Measurements from ENCODE around the gene KLHL29.

The KLHL29 gene

GRCh38 chr2:23698721-23699579 is 314.0 kb downstream of the KLHL29 start:
- DNase-seq (ENCODE audit: low read depth in 1 of 2, low spot score in 1 of 2), result no peak
- TF ChIP-seq SPI1 (IDR thresholded peaks at IDR 0.05; ENCODE audit: borderline replicate concordance, low read depth) (no peak), REST (IDR thresholded peaks at IDR 0.05; ENCODE audit: insufficient replicate concordance, low read depth) (no peak), GABPA (IDR thresholded peaks at IDR 0.05; ENCODE audit: low read depth) (no peak), POLR2AphosphoS5 (IDR thresholded peaks at IDR 0.05; ENCODE audit: low read depth) (no peak), CTCF (IDR thresholded peaks at IDR 0.05; ENCODE audit: insufficient read depth, low read length) (no peak)
- Histone ChIP-seq H3K4me3 (replicated peaks; ENCODE audit: insufficient read depth, low read length) (no peak overlapping the region), H3K27ac (replicated peaks) (no peak overlapping the region), H3K27me3 (ENCODE audit: insufficient read depth, poor library complexity, severe bottlenecking) (no peaks in the 10 kb centered on the region)

GRCh38 chr2:23699580-23699925 is 314.6 kb downstream of the KLHL29 start:
- TF ChIP-seq GABPA (IDR thresholded peaks at IDR 0.05; ENCODE audit: low read depth), result no peak
- TF ChIP-seq REST (IDR thresholded peaks at IDR 0.05; ENCODE audit: insufficient replicate concordance, low read depth), result no peak
- TF ChIP-seq SPI1 (IDR thresholded peaks at IDR 0.05; ENCODE audit: borderline replicate concordance, low read depth), result no peak
- TF ChIP-seq POLR2AphosphoS5 (IDR thresholded peaks at IDR 0.05; ENCODE audit: low read depth), result no peak
- TF ChIP-seq CTCF (IDR thresholded peaks at IDR 0.05; ENCODE audit: insufficient read depth, low read length), result no peak
- no peak for DNase-seq (ENCODE audit: low read depth in 1 of 2, low spot score in 1 of 2)
- H3K4me3 ChIP-seq (replicated peaks; ENCODE audit: insufficient read depth, low read length), result no peak overlapping the region
- H3K27me3 ChIP-seq (ENCODE audit: insufficient read depth, poor library complexity, severe bottlenecking), result no peaks in the 10 kb centered on the region
- no peak overlapping the region for H3K27ac ChIP-seq (replicated peaks)

GRCh38 chr2:23700627-23701026 is 315.6 kb downstream of the KLHL29 start:
- Histone ChIP-seq H3K4me3 (replicated peaks; ENCODE audit: insufficient read depth, low read length) (no peak overlapping the region), H3K27me3 (ENCODE audit: insufficient read depth, poor library complexity, severe bottlenecking) (no peaks in the 10 kb centered on the region), H3K27ac (replicated peaks) (no peak overlapping the region)
- DNase-seq (ENCODE audit: low read depth in 1 of 2, low spot score in 1 of 2), result no peak
- no peak for TF ChIP-seq SPI1 (IDR thresholded peaks at IDR 0.05; ENCODE audit: borderline replicate concordance, low read depth)

GRCh38 chr2:23703037-23703582 is 318.1 kb downstream of the KLHL29 start:
- no peak overlapping the region for H3K27ac ChIP-seq (replicated peaks)
- TF ChIP-seq SPI1 (IDR thresholded peaks at IDR 0.05; ENCODE audit: borderline replicate concordance, low read depth) (no peak), CTCF (IDR thresholded peaks at IDR 0.05; ENCODE audit: insufficient read depth, low read length) (no peak), GABPA (IDR thresholded peaks at IDR 0.05; ENCODE audit: low read depth) (no peak), POLR2AphosphoS5 (IDR thresholded peaks at IDR 0.05; ENCODE audit: low read depth) (no peak), REST (IDR thresholded peaks at IDR 0.05; ENCODE audit: insufficient replicate concordance, low read depth) (no peak)
- no peak overlapping the region for H3K4me3 ChIP-seq (replicated peaks; ENCODE audit: insufficient read depth, low read length)
- no peaks in the 10 kb centered on the region for H3K27me3 ChIP-seq (ENCODE audit: insufficient read depth, poor library complexity, severe bottlenecking)
- DNase-seq (ENCODE audit: low read depth in 1 of 2, low spot score in 1 of 2), result no peak

All from HL-60 (cell line).